H1 (cell line): ENCODE measurements around the gene NR5A1. TPM values are rescaled to one million over a fixed set of nuclear protein-coding genes. Genes with fewer than 3 reads are reported as not detected.

Experiments used
- ASH2L ChIP-seq: fragments of 200-600, 300-600 bp; sonication (generic); IDR thresholded peaks from one replicate; pipeline ENCODE4 v1.7.1; 2017; ENCODE audit warnings: low read length
- CBX8 ChIP-seq: fragments of 300-800, 300-1000 bp; sonication (generic); IDR thresholded peaks from 2 replicates; pipeline ENCODE4 v1.7.1; 2016; ENCODE audit warnings: low read depth, low read length, borderline replicate concordance
- POU5F1 ChIP-seq: IDR thresholded peaks from 2 replicates; pipeline ENCODE4 v1.6.1; 2011; ENCODE audit warnings: low read depth, mild to moderate bottlenecking, low read length, moderate library complexity
- SIN3A ChIP-seq, 2 experiments: IDR thresholded peaks in 1 of 2; conservative IDR thresholded peaks in 1 of 2; 2 replicates each; pipeline ENCODE4 v1.6.1; 2011 to 2012; ENCODE audit warnings: low read length in 2 of 2, improper control_type of control experiment in 1 of 2, low read depth in 1 of 2, mild to moderate bottlenecking in 1 of 2
- TBP ChIP-seq: IDR thresholded peaks from 2 replicates; pipeline ENCODE4 v1.6.1; 2011; ENCODE audit warnings: low read depth, low read length, improper control_type of control experiment
- polyA plus RNA-seq, 7 experiments: library from polyadenylated mRNA; depleted of rRNA in 3 of 7; stranded (reverse) in 5 of 7; unstranded in 2 of 7; fragments of >200 nt in 5 of 7; fragments of 200-250 nt in 2 of 7; gene quantifications; 1 replicate in 5 of 7; 2 replicates in 1 of 7; 4 replicates in 1 of 7; pipeline versions ENCODE4 v1.2.1 to v1.2.3, GENCODE V29; 2011 to 2013; ENCODE audit warnings: missing spikeins in 2 of 7, mixed read lengths in 2 of 7
- total RNA-seq: library from RNA; stranded (reverse); fragmentation: NEBNext Ultra II Directional; extraction: Animal tissue kit (Norgen Biotek cat#: 25700); gene quantifications from 2 replicates; pipeline ENCODE4 v1.2.1, GENCODE V29; 2021

The NR5A1 gene
- total and polyA plus RNA-seq, 2 of the 8 experiments (the other 6 are each of a cell fraction or from before 2014, with no cell fraction given) = 0.29 to 0.58 TPM

DNA sequence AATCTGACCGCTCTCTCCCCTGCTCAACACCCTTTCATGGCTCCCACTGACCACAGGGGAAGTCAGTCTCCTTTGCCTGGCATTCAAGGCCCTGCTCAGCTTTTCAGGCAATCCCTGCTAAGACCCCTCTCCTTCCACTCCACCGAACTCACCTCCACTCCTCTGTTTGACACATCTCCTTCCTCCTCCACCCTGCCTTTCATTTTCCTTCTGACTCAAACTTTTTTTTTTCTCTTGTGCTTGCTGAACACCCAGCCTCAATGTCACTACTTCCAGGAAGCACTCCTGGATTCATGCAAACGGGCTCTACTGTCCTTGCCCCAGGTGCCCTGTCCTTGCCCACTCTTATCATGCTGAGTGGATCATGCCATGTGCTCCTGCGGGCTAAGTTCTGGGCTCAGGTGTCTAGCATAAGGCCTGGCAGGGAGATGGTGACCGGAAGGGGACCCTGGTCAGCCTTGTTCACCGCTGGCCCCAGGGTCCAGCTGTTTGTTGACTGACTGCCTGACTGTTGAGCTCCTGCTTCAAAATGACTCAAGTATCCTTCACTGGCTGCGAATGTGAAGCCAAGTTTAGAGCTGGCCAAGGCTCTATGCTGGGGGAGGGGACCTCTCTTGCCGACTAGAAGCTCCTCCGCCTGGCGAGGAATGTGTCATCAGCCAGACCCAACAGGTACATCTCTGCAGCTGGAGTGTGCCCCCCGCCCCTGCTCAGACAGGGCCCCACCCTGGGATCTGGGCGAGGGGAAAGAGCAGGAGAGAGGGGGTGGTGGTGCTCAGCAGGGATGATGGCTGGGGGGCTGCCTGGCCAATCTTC is 6.2 kb downstream of the NR5A1 start (continued):
- TF ChIP-seq CBX8 = no peak
- TF ChIP-seq TBP = no peak
- no peak for TF ChIP-seq POU5F1
- no peak for TF ChIP-seq SIN3A (conservative IDR thresholded peaks at IDR 0.05 in 1 of 2, IDR thresholded peaks at IDR 0.05 in 1 of 2; ENCODE audit: low read depth in 1 of 2, low read length in 2 of 2)
- no peak for TF ChIP-seq ASH2L
